HCT116 (cell line): ENCODE results near the gene ASPHD2. TPM values are rescaled to one million over a fixed set of nuclear protein-coding genes. Genes with fewer than 3 reads are reported as not detected.

Experiments
- ATAC-seq: fragments of 200-7000 bp; cut with Tn5 transposase; 2 replicates; pipeline ENCODE4 v1.9.1; 2020; ENCODE audit warnings: mild to moderate bottlenecking, moderate library complexity
- BruUV-seq: library from RNA; stranded (reverse); fragments of 400-500 nt; replicated peaks from 2 replicates; lab custom pipeline; 2021; lab: Mats Ljungman, UMichigan
- CTCF ChIA-PET: fragments of 300-600 bp; sonication (Branson Sonifier 250); formaldehyde crosslinking; loops from one replicate; lab custom pipeline; 2021; ENCODE audit warnings: antibody characterized with exemption; lab: Charles Lee
- POLR2A ChIA-PET: fragments of 300-600, 350-600 bp; sonication (Branson Sonifier 250); formaldehyde crosslinking; loops from one replicate; lab custom pipeline; 2021; ENCODE audit warnings: antibody characterized with exemption; lab: Charles Lee
- RAD21 ChIA-PET, 2 experiments: fragments of 300-600 bp; sonication (Branson Sonifier 250); formaldehyde crosslinking; loops; one replicate each; lab custom pipeline; 2023; ENCODE audit warnings: low total read pairs in 2 of 2; ENCODE audit not compliant: uncharacterized antibody in 2 of 2, unreplicated experiment in 2 of 2, low non-redundant PET in 1 of 2; lab: Charles Lee
- DNase-seq: peaks from one replicate; pipeline ENCODE4 v3.0.0-alpha.2; 2010; ENCODE audit warnings: low read depth, low spot score
- H2AFZ ChIP-seq: fragments of 200-600 bp; shearing (Covaris generic), sonication (generic); 2 replicates; pipeline ENCODE4 v1.6.1; 2017; ENCODE audit warnings: low read depth, mixed run types, mixed read lengths, antibody characterized with exemption, low read length; ENCODE audit not compliant: poor library complexity, severe bottlenecking
- H3K27ac ChIP-seq: 2 replicates; pipeline ENCODE4 v1.5.1; 2012; ENCODE audit warnings: low read depth, low read length
- H3K27me3 ChIP-seq: fragments of 200-600 bp; sonication (generic); 2 replicates; pipeline ENCODE4 v1.6.1; 2016; ENCODE audit warnings: mixed run types, low read length, mixed read lengths; ENCODE audit not compliant: insufficient read depth
- H3K36me3 ChIP-seq, 2 experiments: fragments of 200-500 bp in 1 of 2; fragments of 200-600 bp in 1 of 2; sonication (Bioruptor generic) in 1 of 2; sonication (generic) in 1 of 2; 2 replicates each; pipeline versions ENCODE4 v1.5.1 to v1.6.1; 2014 to 2016; ENCODE audit warnings: low read length in 2 of 2, inconsistent platforms in 1 of 2, mixed read lengths in 1 of 2, mixed run types in 1 of 2; ENCODE audit not compliant: insufficient read depth in 2 of 2, control insufficient read depth in 1 of 2
- H3K4me1 ChIP-seq, 2 experiments: fragments of 200-600 bp in 1 of 2; sonication (generic) in 1 of 2; 2 replicates each; pipeline versions ENCODE4 v1.5.1 to v1.6.1; 2012 to 2017; ENCODE audit warnings: low read length in 2 of 2, inconsistent platforms in 1 of 2, mild to moderate bottlenecking in 1 of 2, mixed read lengths in 1 of 2, mixed run types in 1 of 2, moderate library complexity in 1 of 2; ENCODE audit not compliant: insufficient read depth in 2 of 2, control insufficient read depth in 1 of 2
- H3K4me2 ChIP-seq: fragments of 200-600 bp; sonication (generic); 2 replicates; pipeline ENCODE4 v1.6.1; 2017; ENCODE audit warnings: mixed run types, low read length, mixed read lengths
- H3K4me3 ChIP-seq, 2 experiments: fragments of 200-600 bp in 1 of 2; sonication (generic) in 1 of 2; replicated peaks in 1 of 2; 2 replicates each; pipeline ENCODE4 v1.5.1; 2011 to 2016; ENCODE audit warnings: low read length in 2 of 2, control low read depth in 1 of 2, low read depth in 1 of 2, mild to moderate bottlenecking in 1 of 2, mixed read lengths in 1 of 2, mixed run types in 1 of 2
- H3K79me2 ChIP-seq: fragments of 200-600 bp; sonication (generic); 2 replicates; pipeline ENCODE4 v1.6.1; 2017; ENCODE audit warnings: mild to moderate bottlenecking, mixed run types, low read length, moderate library complexity, mixed read lengths; ENCODE audit not compliant: insufficient read depth
- H3K9ac ChIP-seq: fragments of 200-600 bp; sonication (generic); 2 replicates; pipeline ENCODE4 v1.6.1; 2016; ENCODE audit warnings: low read length, mixed read lengths
- H3K9me2 ChIP-seq: fragments of 200-600 bp; sonication (generic), shearing (Covaris generic); 2 replicates; pipeline ENCODE4 v1.6.1; 2017; ENCODE audit warnings: mixed run types, mild to moderate bottlenecking, moderate library complexity; ENCODE audit not compliant: insufficient read depth
- H3K9me3 ChIP-seq, 2 experiments: fragments of 200-500 bp in 1 of 2; fragments of 200-600 bp in 1 of 2; sonication (Bioruptor generic) in 1 of 2; sonication (generic) in 1 of 2; 2 replicates each; pipeline ENCODE4 v1.6.1; 2014 to 2017; ENCODE audit warnings: low read length in 2 of 2, mixed read lengths in 2 of 2, inconsistent platforms in 1 of 2, low read depth in 1 of 2, mild to moderate bottlenecking in 1 of 2, mixed run types in 1 of 2, moderate library complexity in 1 of 2; ENCODE audit not compliant: control insufficient read depth in 1 of 2, insufficient read depth in 1 of 2
- H4K20me1 ChIP-seq: fragments of 200-600 bp; sonication (generic), shearing (Covaris generic); 2 replicates; pipeline ENCODE4 v1.6.1; 2017; ENCODE audit warnings: mixed run types, mild to moderate bottlenecking, moderate library complexity; ENCODE audit not compliant: insufficient read depth
- EGR1 ChIP-seq: IDR thresholded peaks from 2 replicates; pipeline ENCODE4 v1.6.1; 2012; ENCODE audit warnings: low read depth
- ELF1 ChIP-seq: IDR thresholded peaks from 2 replicates; pipeline ENCODE4 v1.6.1; 2012; ENCODE audit warnings: low read depth, borderline replicate concordance
- EZH2 ChIP-seq: fragments of 200-600 bp; sonication (generic); IDR thresholded peaks from 2 replicates; pipeline ENCODE4 v1.6.1; 2017; ENCODE audit warnings: antibody characterized with exemption, mixed run types
- POLR2A ChIP-seq: IDR thresholded peaks from 2 replicates; pipeline ENCODE4 v1.7.0; 2011; ENCODE audit warnings: borderline replicate concordance; ENCODE audit not compliant: insufficient read depth, insufficient read length; ENCODE audit errors: extremely low read depth
- RAD21 ChIP-seq: IDR thresholded peaks from 2 replicates; pipeline ENCODE4 v1.6.1; 2012; ENCODE audit warnings: low read depth, mild to moderate bottlenecking
- REST ChIP-seq: IDR thresholded peaks from 2 replicates; pipeline ENCODE4 v1.6.1; 2012; ENCODE audit warnings: low read depth
- ZBTB33 ChIP-seq: IDR thresholded peaks from 2 replicates; pipeline ENCODE4 v1.6.1; 2011; ENCODE audit warnings: mild to moderate bottlenecking, low read length, moderate library complexity; ENCODE audit not compliant: insufficient replicate concordance; ENCODE audit errors: extremely low read depth
- intact Hi-C: fragments of 100-400 bp; cut with micrococcal nuclease; formaldehyde crosslinking; loops from 2 replicates; pipeline ENCODE4 v1.10.0; 2022
- total RNA-seq: library from RNA; stranded (reverse); gene quantifications from one replicate; pipeline ENCODE4 v1.2.1, GENCODE V29; 2021; ENCODE audit not compliant: unreplicated experiment

Gene ASPHD2
- total RNA-seq, 1 experiment from 2014 or later = 4.1 TPM

- TF ChIP-seq POLR2A (no peak), ELF1 (no peak), ZBTB33 (no peak), EZH2 (no peak), REST (no peak), RAD21 (no peak), EGR1 (no peak)
- TF ChIP-seq, all 23 proteins: peak for 0
- peaks cover 16 to 17% of the 10 kb centered on the region in 2 experiments; a peak in 3 of 4 replicates for H3K36me3 ChIP-seq
- ATAC-seq = no peak
- H3K4me2 ChIP-seq = no peak overlapping the region
- H3K9ac ChIP-seq = no peak overlapping the region
- H2AFZ ChIP-seq = no peak overlapping the region
- no TSS peak for BruUV-seq
- ChIA-PET RAD21 (no interaction called here), POLR2A (no interaction called here), CTCF (no interaction called here)
- H4K20me1 ChIP-seq = no peaks in the 10 kb centered on the region
- no peaks in the 10 kb centered on the region for H3K9me2 ChIP-seq
- no peaks in the 10 kb centered on the region for H3K27me3 ChIP-seq
- intact Hi-C loops = no loop called here
- H3K27ac ChIP-seq = no peak overlapping the region
- H3K9me3 ChIP-seq = no peaks in the 10 kb centered on the region
- no peak for DNase-seq
- H3K4me3 ChIP-seq = no peak overlapping the region
- peaks cover 6 to 13% of the 10 kb centered on the region in 2 experiments for H3K4me1 ChIP-seq
- peaks cover 46% of the 10 kb centered on the region for H3K79me2 ChIP-seq
These were observed 50.9 kb downstream of the ASPHD2 start for GRCh38 chr22:26479792-26480610.
